ENCODE measurements around the gene DYRK1A. TPM values are rescaled to one million over a fixed set of nuclear protein-coding genes. Genes with fewer than 3 reads are reported as not detected.

DYRK1A gene
- 22.6 and 27.4 TPM in 2 replicates for total RNA-seq

GRCh38 chr21:37366482-37367316, at the start of gene DYRK1A:
TSS of gene DYRK1A (plus strand) at chr21:37366773. CDS start at chr21:37420375, 53,602 bp downstream.

Other genes starting within 250 kb of the DYRK1A start
- 45.2 and 57.4 TPM in 2 replicates for gene VPS26C, start 99.4 kb upstream of the DYRK1A start, total RNA-seq

Data from cardiac ventricle fibroblast (primary cell).